Stomach (tissue), 9 donors: ENCODE data around the gene SPTBN2. TPM values are rescaled to one million over a fixed set of nuclear protein-coding genes. Genes with fewer than 3 reads are reported as not detected.

Experiments
- DNase-seq, 2 donors: peaks; one replicate each; pipeline versions ENCODE4 v3.0.0 to v3.0.0-alpha.2; 2013 to 2019
- H3K27ac ChIP-seq, 5 donors: fragments of 200-600 bp in 4 of 5; sonication (generic) in 4 of 5; one replicate each; pipeline ENCODE4 v1.5.1; 2013 to 2019; ENCODE audit warnings: mild to moderate bottlenecking in 1 of 5, moderate library complexity in 1 of 5
- H3K27me3 ChIP-seq, 3 donors: fragments of 200-600 bp; sonication (generic); one replicate each; pipeline ENCODE4 v1.5.1; 2017 to 2019; ENCODE audit warnings: mixed run types in 1 of 3
- H3K36me3 ChIP-seq, 4 donors: fragments of 200-600 bp; sonication (generic); 1 replicate in 3 of 4; 2 replicates in 1 of 4; pipeline ENCODE4 v1.5.1; 2016 to 2019
- H3K4me1 ChIP-seq, 4 donors: fragments of 200-600 bp; sonication (generic); one replicate each; pipeline ENCODE4 v1.5.1; 2016 to 2019
- H3K4me3 ChIP-seq, 4 donors: fragments of 200-600 bp; sonication (generic) in 3 of 4; one replicate each; pipeline ENCODE4 v1.5.1; 2016 to 2019; ENCODE audit warnings: mild to moderate bottlenecking in 1 of 4
- H3K9me3 ChIP-seq, 4 donors: fragments of 200-600 bp; sonication (generic); one replicate each; pipeline ENCODE4 v1.5.1; 2016 to 2019
- EP300 ChIP-seq: sonication (generic); formaldehyde crosslinking; IDR thresholded peaks from one replicate; pipeline ENCODE4 v1.6.1; 2017; ENCODE audit warnings: antibody characterized with exemption
- POLR2A ChIP-seq, 4 donors: fragments of 450-650 bp; IDR thresholded peaks; one replicate each; pipeline ENCODE4 v1.6.1; 2016; ENCODE audit warnings: antibody characterized with exemption in 4 of 4, control low read depth in 2 of 4, mild to moderate bottlenecking in 1 of 4, moderate library complexity in 1 of 4
- POLR2AphosphoS5 ChIP-seq, 3 donors: sonication (generic); formaldehyde crosslinking; IDR thresholded peaks; one replicate each; pipeline ENCODE4 v1.6.1; 2016; ENCODE audit warnings: antibody characterized with exemption in 3 of 3
- WGBS, 5 donors: extraction: QIAGEN DNeasy Blood & Tissue Kit in 3 of 5; methylation state at CpG; one replicate each; pipeline versions ENCODE4 v1.1.5 to v1.1.7; 2013 to 2018; 5-methylcytosine and 5-hydroxymethylcytosine counted together
- intact Hi-C: fragments of 100-400 bp; cut with DNase I; formaldehyde crosslinking; loops from one replicate; pipeline ENCODE4 v1.15.1; 2023; ENCODE audit warnings: low total_unique reads
- polyA plus RNA-seq, 3 donors: library from polyadenylated mRNA; stranded (reverse); fragments of 200-250 nt; gene quantifications; one replicate each; pipeline ENCODE4 v1.2.3, GENCODE V29; 2013
- total RNA-seq, 5 donors: library from RNA; depleted of rRNA; stranded (reverse); fragments of >200 nt; gene quantifications; one replicate each; pipeline versions ENCODE4 v1.1.0 to v1.2.3, GENCODE V29; 2014 to 2016
- TF ChIP-seq, protein P1 (sequence below), 7 experiments: fragments of 450-650 bp in 4 of 7; fragments of 200-600 bp in 3 of 7; sonication (generic) in 3 of 7; IDR thresholded peaks; one replicate each; pipeline ENCODE4 v1.5.1; 2016 to 2019; ENCODE audit warnings: antibody characterized with exemption in 7 of 7, control low read depth in 2 of 7, mild to moderate bottlenecking in 1 of 7
- donor health status: healthy with polysubstance abuse.
- donor health status: Bipolar disorder and iron deficiency.
- donor health status: healthy.

The SPTBN2 gene
- total and polyA plus RNA-seq, 8 donors = 2.4 to 134 (median 10.4) TPM

DNA sequence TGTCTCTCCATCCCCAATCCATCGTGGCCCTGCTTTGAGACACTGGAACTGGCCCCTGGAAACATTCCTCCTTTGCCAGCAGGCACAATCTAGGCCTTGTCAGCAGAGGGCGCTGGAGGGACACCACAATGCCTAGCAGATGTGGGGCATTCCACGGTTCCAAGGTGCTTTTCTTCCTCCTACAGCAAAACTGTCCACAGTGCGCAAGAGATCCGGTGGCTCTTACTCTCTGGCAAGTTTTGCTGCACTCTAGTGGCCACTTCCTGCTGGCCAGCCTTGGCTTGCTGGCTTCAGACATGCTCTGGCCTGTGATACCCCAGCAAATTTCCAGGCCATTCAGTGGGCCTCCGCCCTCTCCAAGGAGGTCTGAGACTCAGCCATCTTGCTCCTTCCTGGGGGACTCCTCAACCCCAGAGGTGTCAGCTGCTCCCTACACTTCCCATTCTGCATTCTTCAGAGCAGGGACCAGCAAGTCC lies 34.2 kb downstream of the SPTBN2 start:
- DNase-seq = peak; percentile 93 to 95
- H3K4me3 ChIP-seq = no peak overlapping the region
- 13 to 19% (median 18%) methylated on average over 6 of the region's 6 CpGs for WGBS, 5 donors
- H3K36me3 ChIP-seq = peaks cover 0 to 11% (median 0%) of the 10 kb centered on the region in 4 donors
- H3K27ac ChIP-seq = no peak overlapping the region
- peaks cover 0 to 7% (median 2%) of the 10 kb centered on the region in 4 donors for H3K4me1 ChIP-seq
- H3K9me3 ChIP-seq = peaks cover 0 to 8% (median 0%) of the 10 kb centered on the region in 4 donors
- TF ChIP-seq, protein P1, sequence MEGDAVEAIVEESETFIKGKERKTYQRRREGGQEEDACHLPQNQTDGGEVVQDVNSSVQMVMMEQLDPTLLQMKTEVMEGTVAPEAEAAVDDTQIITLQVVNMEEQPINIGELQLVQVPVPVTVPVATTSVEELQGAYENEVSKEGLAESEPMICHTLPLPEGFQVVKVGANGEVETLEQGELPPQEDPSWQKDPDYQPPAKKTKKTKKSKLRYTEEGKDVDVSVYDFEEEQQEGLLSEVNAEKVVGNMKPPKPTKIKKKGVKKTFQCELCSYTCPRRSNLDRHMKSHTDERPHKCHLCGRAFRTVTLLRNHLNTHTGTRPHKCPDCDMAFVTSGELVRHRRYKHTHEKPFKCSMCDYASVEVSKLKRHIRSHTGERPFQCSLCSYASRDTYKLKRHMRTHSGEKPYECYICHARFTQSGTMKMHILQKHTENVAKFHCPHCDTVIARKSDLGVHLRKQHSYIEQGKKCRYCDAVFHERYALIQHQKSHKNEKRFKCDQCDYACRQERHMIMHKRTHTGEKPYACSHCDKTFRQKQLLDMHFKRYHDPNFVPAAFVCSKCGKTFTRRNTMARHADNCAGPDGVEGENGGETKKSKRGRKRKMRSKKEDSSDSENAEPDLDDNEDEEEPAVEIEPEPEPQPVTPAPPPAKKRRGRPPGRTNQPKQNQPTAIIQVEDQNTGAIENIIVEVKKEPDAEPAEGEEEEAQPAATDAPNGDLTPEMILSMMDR (IDR thresholded peaks at IDR 0.05) = peak in 5 of 7 experiments; percentile 91 to 100 (median 96)
- TF ChIP-seq POLR2AphosphoS5 (IDR thresholded peaks at IDR 0.05) (peak in 2 of 3 donors; percentile 27 to 91), EP300 (no peak), POLR2A (IDR thresholded peaks at IDR 0.05) (no peak)
- no peaks in the 10 kb centered on the region for H3K27me3 ChIP-seq
- intact Hi-C loops = loop anchor here (2.0 kb wide), 1 partner anchor 136 kb away; no protein-coding TSS in a partner anchor

DNA sequence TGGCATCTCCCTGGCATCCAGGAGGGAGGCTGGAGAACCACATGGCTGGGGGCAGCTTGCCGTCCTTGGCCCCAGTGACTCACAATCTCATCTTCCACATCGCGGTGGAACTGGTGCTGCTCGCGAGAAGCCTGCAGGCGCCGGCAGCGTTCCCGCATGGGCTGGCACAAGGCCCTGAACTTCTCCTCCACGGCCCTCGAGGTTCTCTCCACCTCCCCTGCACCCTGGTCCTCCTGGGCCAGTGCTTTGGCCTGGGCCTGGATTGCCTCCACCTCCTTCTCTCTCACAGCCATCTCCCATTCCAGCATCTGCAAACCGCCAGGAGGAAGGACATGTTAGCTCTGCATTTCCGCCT lies 35.0 kb downstream of the SPTBN2 start:
- Histone ChIP-seq H3K9me3 (peaks cover 0 to under 1% (median 0%) of the 10 kb centered on the region in 4 donors), H3K36me3 (peaks cover 0 to 4% (median 0%) of the 10 kb centered on the region in 4 donors), H3K27ac (no peak overlapping the region), H3K27me3 (no peaks in the 10 kb centered on the region), H3K4me1 (peaks cover 0 to 7% (median 2%) of the 10 kb centered on the region in 4 donors), H3K4me3 (no peak overlapping the region)
- WGBS, 5 donors = 88 to 94% (median 92%) methylated on average over 13 of the region's 13 CpGs
- intact Hi-C loops = loop anchor here (2.0 kb wide), 1 partner anchor 137 kb away; no protein-coding TSS in a partner anchor
- no peak for DNase-seq
- TF ChIP-seq EP300 = no peak
- no peak for TF ChIP-seq POLR2A (IDR thresholded peaks at IDR 0.05)
- TF ChIP-seq, protein P1 (IDR thresholded peaks at IDR 0.05) = no peak
- TF ChIP-seq POLR2AphosphoS5 (IDR thresholded peaks at IDR 0.05) = no peak

DNA sequence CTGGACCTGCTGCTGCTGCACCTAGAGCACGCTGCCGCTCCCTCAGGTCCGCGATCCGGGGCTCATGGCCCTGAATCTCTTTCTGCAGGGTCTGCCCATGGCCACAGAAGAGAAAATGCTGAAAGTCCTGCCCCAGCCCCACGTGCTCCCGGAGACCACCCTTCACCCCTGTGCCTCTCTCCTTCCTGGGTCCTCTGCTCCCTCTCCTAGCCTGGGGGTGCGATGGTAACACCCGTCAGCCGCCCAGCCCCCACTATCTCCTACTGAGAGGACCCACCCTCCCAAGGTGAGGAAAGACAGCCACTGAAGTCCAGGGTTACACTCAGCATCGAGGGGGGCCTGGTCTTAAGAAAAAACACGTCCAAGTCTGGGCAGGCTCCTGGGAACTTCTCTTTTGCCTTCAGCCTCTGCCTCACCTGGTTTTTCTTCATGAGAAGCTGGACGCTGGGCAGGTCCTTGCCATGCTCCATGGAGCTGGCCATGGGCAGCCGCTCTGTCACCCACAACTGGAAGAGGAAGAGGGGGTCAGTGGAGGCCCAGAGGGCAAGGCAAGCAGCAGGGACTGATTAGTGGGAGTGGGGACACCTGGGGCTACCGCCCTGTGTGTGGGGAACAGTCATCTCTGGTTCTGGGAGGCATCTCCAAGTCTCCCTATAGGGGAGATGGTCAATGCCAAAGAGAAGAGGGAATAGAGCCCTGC lies 35.5 kb downstream of the SPTBN2 start:
- Histone ChIP-seq H3K4me1 (peaks cover 0 to 7% (median 2%) of the 10 kb centered on the region in 4 donors), H3K27me3 (no peaks in the 10 kb centered on the region), H3K36me3 (peaks cover 0 to 1% (median 0%) of the 10 kb centered on the region in 4 donors), H3K4me3 (no peak overlapping the region), H3K9me3 (no peaks in the 10 kb centered on the region), H3K27ac (no peak overlapping the region)
- 86 to 94% (median 93%) methylated on average over 14 to 15 of the region's 15 CpGs for WGBS, 5 donors
- DNase-seq = no peak
- intact Hi-C loops = loop anchor here (2.0 kb wide), 1 partner anchor 137 kb away; no protein-coding TSS in a partner anchor
- TF ChIP-seq EP300 (no peak), POLR2A (IDR thresholded peaks at IDR 0.05) (no peak), POLR2AphosphoS5 (IDR thresholded peaks at IDR 0.05) (no peak)
- TF ChIP-seq, protein P1 (IDR thresholded peaks at IDR 0.05) = no peak

DNA sequence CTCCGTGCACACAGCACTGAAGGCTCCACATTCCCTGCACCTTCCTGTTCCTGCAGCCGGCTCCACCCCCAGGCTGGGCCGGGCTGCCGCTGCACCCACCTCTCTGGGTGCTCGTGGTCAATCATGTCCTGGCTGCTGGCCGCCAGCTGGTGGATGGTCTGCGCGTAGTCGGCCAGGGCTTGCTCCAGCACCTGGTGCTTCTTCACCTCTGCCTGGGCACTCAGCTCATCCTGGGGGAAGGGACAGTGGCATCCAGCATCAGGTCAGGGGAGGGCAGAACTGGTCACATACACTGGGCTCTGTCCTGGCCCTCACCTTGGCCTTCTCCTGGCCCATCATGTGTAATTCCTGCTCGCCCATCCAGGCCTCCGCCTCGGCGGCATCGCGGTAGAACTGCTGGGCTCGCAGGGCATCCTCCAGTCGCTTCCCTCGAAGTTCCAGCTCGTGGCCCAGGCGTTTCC lies 36.1 kb downstream of the SPTBN2 start:
- Histone ChIP-seq H3K36me3 (peaks cover 0 to 3% (median 0%) of the 10 kb centered on the region in 4 donors), H3K4me1 (peaks cover 0 to 7% (median 2%) of the 10 kb centered on the region in 4 donors), H3K9me3 (no peaks in the 10 kb centered on the region), H3K27ac (no peak overlapping the region), H3K4me3 (no peak overlapping the region), H3K27me3 (no peaks in the 10 kb centered on the region)
- intact Hi-C loops = no loop called here
- WGBS, 5 donors = 90 to 93% (median 91%) methylated on average over 8 to 20 of the region's 20 CpGs
- DNase-seq = no peak
- TF ChIP-seq EP300 (no peak), POLR2AphosphoS5 (IDR thresholded peaks at IDR 0.05) (no peak), POLR2A (IDR thresholded peaks at IDR 0.05) (no peak)
- TF ChIP-seq, protein P1 (IDR thresholded peaks at IDR 0.05) = no peak
